ENCODE results near the gene SAFB.

SAFB gene

DNA sequence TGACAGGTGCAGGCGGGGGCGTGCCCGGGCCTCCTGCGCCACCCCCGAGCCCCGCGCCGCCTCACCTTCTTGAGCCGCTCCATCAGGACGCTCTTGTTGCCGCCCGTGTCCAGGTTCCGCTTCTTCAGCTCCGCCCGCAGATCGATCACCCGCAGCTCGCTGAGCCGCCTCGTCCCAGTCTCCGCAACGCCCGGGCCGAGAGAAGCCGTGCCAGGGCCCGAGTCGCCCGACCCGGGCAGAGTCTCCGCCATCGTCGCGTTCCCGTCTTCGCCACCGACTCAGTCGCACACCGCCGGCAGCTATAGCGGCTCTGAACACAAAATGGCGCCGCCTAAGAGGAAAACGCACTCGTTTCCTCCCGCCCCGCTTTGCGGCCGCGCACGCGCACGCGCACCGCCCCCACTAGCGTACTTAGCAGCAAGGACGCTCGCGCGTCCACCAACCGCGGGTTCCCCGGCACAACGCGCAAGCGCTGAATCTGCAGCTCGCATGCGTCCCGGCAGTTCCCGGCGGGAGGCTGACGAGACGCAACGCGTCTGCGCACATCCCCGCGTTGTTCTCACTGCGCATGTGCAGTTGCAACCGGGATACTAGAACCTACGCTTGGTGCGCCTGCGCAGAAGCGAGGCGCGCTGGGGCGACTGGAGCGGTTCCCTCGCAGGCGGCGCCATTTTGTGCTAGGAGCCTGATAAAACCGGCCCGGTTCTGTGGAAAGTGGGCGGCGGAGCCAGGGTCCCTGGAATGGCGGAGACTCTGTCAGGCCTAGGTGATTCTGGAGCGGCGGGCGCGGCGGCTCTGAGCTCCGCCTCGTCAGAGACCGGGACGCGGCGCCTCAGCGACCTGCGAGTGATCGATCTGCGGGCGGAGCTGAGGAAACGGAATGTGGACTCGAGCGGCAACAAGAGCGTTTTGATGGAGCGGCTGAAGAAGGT is at the start of gene SAFB, which contains the start of gene SAFB2:
TSS of gene SAFB (plus strand) at position 619 of the 932 bp plus-strand sequence. CDS start at position 742, 123 bp downstream.
TSS of gene SAFB2 (minus strand) at position 312 of the 932 bp plus-strand sequence. CDS start at position 251, 61 bp downstream.
- peak; percentile 99 for DNase-seq

GRCh38 chr19:5575590-5575989 is 47.3 kb upstream of the SAFB start:
- DNase-seq: no peak

DNA sequence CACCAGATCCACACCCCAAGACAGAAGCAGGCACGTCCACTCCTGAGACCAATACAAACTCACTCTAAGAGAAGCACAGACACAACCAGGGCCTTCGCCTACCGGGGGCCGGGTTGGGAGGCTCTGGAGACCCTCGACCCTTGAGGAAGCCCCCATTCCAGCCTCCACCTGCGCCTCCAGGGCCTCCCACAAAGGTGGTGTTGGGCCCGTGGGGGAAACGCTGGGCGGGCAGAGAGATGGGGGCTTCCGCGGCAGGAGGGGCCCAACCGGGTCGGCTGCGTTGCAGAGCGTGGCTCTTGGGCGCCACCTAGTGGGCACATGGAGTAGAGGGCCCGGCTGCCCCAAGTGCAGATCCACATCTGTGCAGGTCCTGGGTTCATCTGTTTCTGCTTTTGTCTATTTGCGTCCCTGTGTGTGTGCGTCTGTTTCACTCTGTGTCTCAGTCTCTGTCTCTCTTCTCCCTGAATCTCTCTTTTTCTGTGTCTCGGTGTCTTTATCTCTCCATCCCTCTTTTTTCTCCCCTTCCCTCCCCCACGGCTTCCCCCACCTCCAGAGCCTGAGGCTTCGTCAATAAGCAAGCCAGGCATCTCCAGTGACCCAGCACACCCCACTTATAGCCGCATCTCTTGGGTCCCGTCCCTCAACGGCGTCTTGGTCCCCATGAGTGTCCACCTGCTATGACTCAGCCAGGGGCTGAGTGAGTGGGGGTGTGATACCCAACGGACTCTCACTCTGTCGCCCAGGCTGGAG is 44.6 kb upstream of the SAFB start:
- peak; percentile 46 for DNase-seq

GRCh38 chr19:5579286-5579685 is 43.6 kb upstream of the SAFB start:
- no peak for DNase-seq

GRCh38 chr19:5579697-5580096 is 43.2 kb upstream of the SAFB start:
- DNase-seq: no peak

DNA sequence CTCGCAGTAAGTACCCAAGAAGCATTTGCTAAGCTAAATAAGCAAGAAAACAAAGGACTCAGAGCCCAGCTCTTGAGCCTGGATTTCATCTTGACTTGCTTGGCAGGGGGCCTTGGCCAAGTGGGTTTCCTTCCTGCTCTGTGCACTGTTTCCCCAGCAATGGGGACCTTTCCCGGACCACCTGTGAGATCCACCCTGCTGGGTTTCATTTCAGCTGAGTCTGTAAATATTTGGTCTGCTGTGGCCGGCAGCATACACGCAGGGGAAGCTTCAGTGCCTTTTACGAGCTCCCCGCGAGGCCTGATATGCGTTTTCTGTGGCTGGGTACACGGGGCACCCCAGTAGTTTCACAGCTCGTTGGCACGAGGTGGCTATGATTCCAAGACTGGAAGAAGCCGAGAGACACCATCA is 42.7 kb upstream of the SAFB start:
- no peak for DNase-seq

- no peak for DNase-seq
These were observed 37.2 kb upstream of the SAFB start for GRCh38 chr19:5585461-5586299.

- DNase-seq: no peak
These were observed 36.4 kb upstream of the SAFB start for GRCh38 chr19:5586300-5587070.

DNA sequence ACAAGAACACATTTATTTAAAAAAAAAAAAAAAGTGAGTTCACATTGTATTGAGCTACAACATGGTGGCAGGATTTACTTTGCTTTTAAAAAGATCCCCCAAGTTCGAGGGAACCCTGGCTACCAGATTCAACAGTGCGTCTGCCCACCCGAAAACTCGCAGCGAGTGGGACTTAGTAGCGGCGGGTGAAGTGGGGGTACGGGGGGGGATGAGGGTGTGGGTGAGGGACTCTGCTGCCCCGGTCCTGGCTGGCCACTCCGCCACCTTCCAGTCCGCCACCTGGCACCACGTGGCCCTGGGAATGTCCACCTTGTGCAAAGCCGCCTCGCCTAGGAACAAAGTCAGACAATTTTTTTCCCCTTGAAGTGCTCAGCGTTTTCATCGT is 35.8 kb upstream of the SAFB start:
- DNase-seq: no peak

DNA sequence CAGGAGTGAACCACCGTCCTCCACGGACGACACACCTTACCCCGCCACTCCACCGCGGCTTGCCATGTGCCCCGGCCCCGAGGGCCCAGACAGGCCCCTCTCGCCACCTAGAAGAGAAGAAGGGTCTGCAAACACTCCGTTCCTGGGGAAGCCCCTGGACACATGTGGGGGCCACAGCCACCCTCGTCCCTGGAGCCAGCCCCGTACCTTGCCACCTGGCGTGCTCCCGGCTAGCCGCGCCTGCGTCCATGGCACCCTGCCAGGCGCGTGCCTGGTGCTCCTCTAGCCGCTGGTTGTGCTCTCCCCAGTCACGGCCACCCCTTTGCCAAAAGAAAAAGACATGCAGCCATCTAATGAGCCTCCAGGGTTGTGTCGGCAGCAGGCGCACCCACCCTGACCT is 35.2 kb upstream of the SAFB start:
- no peak for DNase-seq

GRCh38 chr19:5588441-5588840 is 34.4 kb upstream of the SAFB start:
- no peak for DNase-seq

GRCh38 chr19:5588906-5589676 is 33.8 kb upstream of the SAFB start:
- no peak for DNase-seq

DNA sequence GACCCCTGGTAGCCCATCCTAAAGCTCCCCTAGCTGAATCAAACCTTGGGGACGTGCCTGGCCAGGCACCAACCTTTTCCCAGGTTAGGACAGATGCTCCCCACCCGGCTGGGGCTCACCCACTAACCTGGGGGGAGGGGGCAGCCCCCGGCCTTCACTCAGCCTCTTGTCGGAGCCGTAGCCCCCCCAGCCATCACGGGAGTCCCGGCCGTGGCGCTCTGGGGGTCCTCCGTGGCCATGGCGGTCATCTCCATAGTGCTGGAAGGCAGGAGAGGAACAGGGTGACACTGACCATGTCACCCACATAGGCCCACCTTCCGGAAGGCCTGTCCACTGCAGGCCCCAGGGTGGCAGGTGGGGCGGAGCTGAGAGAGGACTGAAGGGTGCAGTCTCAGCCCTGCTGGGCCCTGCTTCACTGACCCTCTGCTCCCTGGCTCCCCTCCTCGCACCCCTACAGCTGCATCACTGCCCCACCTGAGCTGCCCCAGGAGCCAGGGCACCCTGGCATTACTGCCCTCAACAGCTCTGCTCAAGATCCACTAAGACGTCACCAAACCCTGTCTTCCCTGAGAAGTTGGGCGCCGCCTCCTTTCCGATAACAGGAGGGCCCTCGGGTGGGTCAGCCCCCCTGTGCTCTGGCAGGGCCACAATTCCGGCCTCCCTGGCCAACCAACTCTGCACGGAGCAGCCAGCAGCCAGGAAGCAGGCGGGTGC is 32.6 kb upstream of the SAFB start:
- no peak for DNase-seq

DNA sequence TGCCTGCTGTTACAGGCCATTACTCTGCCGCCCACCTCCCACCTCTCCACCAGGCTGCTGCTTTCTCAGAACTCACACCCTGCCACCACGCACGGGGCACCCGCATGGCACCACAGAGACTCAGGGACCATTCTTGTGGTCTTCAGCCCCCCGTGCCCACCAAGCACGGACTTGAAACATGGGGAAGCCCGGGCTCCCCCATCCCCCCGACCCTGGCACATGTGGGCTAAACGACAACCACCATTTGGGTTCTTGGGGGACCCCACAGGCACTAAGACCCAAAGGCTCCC is 32.1 kb upstream of the SAFB start:
- no peak for DNase-seq

- DNase-seq: no peak
These were observed 31.4 kb upstream of the SAFB start for GRCh38 chr19:5591476-5591875.

- DNase-seq: no peak
These were observed 30.1 kb upstream of the SAFB start for GRCh38 chr19:5592531-5593342.

DNA sequence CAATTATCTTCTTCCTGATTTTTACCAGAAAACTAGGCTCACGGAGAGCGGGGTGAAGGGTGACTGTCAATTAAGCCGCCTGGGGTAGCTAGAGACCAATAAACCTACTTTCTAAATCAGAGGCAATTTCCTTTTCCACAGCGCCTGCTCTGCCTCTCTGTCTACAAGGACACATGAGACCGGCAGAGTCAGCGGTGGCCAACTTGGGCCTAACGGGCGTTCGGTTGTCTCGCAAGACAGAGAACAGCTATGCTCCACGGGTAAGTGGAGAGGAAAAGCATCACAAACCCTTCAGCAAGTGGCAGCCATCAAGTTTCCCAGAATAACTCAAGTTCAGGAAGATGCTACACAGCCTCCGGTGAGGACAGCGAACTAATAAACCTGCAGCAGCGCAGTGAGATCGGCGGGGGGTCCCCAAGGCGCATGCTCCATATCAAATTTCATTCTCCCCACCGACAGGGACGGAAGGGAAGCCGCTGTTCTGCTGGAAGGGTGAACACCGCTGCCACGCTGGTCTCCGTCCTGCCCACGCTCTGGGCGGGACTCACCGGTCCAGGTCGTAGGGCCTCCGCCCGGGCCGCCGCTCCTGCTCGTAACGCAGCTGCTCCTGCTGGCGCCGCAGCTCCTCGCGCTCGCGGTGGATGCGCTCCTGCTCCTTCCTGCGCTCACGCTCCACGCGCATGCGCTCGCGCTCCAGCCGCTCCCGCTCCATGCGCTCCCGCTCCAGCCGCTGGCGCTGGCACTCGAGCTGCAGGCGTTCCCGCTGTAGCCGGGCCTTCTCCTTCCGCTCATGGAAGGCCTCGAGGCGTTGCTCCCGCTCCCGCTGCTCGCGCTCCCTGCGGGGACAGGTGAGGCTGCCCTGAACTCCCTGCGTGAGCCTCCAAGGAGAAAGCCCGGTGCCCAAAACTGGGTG is 29.3 kb upstream of the SAFB start:
- no peak for DNase-seq

- DNase-seq: no peak
These were observed 28.3 kb upstream of the SAFB start for GRCh38 chr19:5594521-5594950.

DNA sequence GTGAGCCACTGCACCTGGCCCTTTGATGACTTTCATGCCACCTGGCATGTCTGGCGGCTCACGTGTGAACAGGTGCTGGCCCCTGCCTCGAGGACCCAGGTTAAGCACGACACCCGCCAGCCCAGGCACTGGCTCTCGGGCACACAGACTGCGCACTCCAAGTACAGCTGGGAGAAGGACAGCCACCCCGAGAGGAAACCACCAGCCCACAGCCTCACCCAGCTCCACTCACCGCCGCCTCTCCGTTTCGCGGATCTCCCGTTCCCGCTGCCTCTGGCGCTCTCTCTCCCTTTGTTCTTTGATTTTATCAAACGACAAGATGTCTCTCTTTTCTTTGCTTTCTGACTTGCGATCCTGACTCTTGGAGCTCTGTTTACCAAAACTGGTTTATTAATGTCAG is 27.8 kb upstream of the SAFB start:
- DNase-seq: no peak

Data from fibroblast of skin of right biceps (primary cell).